CD4-positive, alpha-beta T cell treated with Interleukin-1 beta for 1 hour (primary cell): ENCODE data around the gene DPEP3.

Experiments used
- DNase-seq, 2 donors: peaks; one replicate each; pipeline ENCODE4 v3.0.0-alpha.2; 2020 to 2022

DPEP3 gene

DNA sequence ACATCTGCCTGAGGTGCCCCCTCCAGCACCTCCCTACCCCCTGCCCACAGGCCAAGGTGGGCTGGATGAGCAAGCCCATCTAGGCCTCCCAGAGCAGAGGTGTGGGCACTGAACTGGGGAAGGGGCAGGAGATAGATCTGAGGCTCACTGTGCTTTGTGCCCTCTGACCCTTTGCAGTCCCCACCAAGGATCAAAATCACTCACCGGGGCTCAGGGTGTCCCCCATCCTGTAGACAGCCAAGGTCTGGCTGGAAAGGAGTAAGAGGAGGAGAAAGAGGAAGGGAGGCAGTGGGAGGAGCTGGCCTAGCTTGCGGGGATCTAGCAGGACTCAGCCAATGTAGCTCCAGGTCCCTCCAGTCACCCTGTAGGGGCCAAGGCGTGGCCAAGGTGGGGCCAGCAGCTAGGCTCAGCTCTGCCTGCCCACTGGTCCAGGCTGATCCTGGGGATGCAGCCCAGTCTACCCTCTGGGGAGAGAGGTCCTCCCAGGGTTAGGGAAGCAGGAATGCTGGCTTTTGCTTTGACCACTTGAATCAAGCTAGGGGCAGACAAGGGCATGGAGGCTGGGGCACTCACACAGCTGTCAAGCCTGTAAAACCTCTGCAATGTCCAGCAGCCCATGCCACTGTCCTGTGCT is 13.6 kb downstream of the DPEP3 start:
- DNase-seq, result no peak

DNA sequence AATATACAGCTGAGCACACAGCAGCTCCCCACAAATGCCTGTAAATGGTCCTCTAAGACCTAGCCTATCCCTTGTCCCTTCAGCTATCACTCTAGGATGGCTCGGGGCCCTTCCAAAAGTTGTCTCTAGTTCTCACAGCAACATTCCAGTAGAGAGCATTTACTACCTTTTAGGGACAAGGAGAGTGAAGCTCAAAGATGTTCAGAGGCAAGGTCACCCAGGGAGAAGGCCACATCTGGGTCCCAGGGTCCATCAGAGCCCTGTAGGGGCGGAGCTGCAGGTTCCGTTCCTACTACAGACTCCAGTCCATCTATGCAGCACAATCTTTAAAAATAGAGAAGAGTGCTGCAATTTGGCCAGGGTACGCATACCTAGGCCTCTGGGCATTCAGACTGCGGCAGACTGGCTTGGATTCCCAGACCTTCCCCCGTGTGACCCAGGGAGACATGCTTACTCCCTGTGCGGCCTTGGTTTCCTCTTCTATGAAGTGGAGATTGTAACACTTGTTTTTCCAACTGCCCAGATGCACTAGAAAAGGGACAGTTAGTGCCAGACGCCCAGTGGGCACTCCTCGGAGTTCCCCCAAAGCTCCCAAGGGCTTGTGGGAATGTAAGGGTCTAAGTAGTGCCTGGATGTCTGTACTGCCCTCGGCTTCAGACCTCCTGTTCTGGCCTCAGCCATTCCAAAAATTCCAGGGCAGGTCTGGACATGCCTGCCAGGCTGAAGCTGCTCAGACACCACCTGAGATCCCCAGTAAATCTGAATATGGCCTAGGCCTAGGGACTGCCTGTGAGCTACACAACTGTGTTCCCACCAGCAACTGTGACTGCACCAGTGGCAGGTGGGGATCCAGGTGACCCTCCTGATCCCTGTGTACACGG is 14.4 kb downstream of the DPEP3 start:
- no peak for DNase-seq

DNA sequence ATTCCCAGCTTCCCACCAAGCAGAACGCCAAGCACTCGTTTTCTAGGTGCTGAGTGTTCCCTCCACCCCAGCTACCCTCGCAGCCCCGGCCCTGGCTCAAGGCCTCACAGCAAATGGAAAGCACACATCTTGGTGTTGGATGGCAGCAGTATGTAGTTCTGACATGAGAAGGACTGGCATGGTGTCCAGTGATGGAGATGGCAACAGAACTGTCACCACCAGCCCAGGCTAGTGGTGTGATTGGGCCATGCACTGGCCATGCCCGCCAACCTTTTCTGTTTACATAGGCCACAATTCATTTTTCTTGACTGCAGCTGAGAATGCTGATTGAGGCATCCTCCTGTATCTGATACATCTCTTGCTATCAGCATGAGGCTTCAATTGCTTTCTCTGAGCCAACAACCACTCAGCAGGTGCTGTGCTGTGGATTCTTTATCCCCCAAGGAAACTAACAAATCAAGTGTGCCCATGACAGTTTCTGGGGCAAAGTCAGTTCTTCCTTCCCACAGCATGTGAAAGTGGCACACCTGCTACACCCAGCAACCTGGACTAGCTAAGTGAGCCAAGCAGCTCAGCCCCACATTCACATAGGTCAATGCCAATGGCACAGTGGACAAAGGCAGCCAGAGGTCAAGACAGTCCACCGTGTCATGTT is 15.7 kb downstream of the DPEP3 start:
- no peak for DNase-seq

DNA sequence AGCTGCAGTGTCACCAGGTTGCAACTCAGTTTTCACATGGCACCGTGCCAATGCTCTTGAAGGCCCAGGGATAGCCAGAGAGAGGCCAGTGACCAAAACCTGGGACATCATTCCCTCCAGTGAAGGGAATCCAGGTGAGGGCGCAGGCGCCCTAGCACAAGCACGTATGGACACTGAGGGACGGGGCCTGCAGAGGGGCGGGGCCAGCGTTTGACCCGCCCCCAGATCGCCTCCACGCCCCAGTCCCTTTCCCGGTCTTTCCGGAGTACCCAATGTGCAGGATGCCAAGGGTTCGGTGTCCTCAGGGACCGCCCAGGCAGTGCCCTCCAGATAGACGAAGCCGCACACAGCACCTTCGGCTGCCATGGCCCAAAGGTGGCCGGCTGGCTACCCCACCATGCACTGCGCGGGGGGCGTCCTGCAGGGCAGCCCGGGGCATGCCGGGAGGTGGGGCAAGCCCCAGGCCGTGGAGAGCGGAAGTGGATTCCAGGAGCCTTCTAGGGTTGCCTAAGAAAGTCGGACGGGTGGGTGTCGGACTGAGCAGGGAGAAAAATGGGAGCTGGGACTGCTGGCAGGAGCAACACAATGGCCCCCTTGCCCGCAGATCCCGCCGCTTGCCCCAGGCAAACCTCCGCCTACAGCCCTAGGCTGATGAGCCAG is 16.5 kb downstream of the DPEP3 start:
- DNase-seq, result no peak

DNA sequence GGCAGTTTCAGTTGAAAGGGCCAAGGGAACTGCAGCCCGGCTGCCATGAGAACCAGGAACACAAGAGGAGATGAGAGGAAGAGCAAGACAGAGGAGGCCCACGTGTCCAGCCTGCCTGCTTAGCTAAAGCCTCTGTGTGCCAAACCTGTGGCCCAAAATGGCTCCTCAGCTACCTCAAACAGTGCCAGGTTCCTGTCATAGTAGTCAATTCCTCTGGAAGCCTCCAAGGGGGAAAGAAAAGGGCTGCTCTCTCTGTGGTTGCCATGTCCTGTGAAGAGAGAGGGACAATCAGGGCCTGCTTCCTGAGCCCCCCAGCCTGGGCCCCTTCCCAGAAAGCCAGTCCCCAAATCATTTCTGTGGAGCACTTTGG is 17.0 kb downstream of the DPEP3 start:
- no peak for DNase-seq

DNA sequence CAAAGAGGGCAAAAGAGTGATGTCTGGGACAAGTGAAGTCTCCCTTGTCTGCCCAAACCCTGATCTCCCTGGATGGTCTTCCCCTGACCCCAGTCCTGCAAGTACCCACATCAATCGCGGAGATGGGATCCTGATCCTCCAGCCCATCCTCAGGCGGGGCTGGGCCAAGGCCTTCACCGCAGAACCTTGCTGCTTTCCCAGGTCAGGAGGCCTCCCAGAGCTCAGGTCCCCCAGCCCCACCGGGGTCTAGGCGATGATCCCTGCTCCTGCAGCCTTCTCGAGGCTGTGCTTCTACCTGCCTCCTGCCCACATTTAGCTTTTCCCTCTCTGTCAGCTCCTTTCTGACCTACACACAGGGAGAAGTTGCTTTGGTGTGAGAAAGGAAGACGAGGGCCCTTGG is 18.2 kb downstream of the DPEP3 start:
- no peak for DNase-seq

DNA sequence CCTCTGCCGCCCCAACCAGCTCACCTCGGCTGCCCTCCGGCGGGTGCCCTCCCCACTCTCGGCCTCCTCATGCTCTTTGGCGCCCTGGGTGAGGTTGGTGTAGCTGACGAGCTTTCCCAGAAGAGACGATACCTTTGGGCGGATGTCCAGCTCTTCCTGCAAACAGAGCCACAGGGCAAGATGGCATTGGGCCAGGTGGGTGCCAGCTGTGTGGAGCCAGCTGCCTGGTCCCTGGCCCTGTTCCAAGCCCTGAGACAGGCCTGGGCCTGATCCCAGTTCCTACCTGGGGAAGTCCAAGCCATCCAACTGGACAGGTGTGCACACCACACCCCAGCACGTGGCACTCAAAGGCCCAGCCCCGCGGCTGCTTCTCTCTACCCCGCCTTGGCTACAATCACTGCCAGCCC is 18.7 kb downstream of the DPEP3 start:
- DNase-seq, result no peak

DNA sequence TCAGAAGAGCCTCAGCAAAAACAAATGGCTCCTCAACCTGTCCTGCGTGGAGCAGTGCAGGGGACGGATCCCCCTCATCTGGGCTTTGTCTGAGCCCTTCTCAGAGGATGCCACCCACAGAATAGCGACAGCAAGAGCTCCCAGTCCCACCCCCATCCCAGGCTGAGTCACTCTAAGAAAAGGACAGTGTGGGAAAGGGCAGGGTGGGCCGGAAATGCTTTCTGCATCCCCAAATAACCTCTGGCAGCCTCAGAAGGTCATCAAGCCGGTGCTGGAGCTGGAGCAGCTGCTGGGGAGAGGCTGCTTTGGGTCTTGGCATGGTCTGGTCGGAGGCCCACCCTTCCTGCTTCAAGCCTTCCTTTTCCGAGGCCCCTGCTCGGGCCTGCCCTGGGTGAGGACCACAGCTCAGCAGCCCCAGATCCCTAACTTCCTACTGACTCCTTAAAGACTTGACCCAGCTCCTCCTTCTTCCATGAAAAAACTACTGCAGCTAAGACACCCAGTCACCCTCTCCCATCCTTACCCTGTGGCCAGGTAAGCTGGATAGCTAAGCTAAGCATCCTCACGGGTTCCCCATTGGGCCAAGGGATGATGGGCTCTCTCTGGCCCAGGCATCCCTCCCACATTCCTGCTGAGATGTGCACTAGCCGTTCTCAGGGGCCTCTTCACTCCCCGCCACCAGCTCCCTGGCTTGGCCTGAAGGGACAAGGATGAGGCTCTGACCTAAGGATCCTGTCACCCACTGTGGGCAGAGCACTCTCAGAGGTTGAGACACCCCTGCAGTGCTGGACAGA is 20.6 kb downstream of the DPEP3 start:
- DNase-seq, result no peak

DNA sequence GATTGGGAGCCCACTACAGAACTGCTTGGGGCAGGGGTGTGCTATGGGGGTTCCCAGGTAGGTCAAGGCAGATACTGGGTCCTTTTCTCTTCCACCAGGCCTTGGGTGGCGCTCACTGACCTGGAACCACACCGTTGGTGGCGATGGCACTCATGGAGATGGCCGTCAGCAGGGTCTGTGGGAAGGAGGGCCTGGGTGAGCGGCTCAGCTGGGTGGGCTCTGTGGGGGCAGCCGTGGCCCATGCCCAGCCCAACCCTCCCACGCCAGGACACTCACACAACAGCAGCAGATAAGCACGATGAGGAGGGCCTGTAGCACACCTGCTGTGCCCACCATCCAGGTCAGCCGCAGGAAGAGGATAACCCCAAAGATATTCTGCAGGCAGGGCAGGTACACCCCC is 22.7 kb downstream of the DPEP3 start:
- no peak for DNase-seq

DNA sequence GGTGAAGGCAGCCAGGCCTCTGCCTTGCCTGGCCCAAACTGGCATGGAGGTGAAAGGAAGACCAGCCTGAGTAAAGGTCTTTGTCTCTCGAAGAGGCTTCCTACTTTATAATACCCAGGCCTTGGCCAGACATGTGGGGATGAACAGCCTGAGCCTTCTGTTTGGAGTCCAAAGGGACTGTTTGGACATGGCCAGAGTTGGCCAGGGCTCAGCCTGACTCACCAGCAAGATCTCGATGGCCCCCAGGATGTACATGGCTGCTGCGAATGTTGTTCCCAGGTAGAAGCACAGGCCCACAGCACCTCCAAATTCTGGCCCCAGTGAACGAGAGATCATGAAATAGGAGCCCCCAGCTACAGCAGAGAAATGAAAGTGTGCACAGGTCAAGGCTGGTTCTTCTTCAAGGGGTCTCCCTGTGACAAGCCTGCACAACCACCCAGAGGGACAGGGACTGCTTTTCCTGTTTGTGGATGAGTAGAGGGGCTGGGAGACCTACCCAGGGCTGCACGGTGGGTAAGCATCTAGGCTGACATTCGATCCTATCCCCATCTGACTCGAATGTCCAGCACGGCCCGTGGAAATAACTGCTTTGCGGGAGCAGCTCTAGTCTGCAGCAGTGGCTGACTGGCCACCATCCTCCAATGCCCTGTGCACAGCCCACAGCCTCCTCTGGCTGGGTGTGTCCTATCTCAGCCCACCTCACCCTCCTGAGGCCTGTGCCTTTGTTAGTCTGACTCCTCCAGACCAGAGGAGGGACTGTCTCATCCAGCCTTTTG is 25.7 kb downstream of the DPEP3 start:
- DNase-seq, result no peak

DNA sequence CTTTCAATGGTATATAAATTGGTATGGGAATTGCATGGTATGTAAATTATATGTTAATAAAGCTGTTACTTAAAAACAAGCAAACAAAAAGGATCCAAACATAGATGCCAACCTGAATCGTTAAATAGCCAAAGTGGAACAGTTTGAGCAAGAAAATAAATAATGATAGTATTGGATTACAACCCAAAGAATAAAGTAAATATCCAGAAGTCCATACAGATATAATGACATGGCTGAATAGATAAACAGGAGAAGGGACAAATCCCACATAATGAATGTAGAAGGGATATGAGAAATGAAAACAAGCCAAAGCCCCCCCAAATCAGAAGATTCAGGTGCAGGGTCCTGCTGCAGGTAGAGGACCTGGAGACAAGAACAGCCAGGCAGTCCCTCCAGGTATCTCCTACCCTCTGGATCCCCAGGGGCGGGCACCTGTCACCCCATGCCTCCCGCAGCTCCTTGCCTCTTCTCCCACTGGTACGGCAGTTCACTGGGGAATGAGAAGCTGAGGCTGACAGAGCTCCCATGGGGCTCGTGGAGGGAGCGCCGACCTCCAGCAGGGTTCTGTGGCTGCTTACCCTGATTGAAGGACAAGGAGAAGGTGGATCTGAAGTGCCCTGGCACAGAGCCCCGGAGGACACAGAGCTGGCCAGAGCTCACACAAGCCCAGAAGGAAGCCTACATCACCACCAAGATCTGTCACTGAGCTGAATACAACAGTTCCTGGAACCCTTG is 26.5 kb downstream of the DPEP3 start:
- DNase-seq, result no peak

DNA sequence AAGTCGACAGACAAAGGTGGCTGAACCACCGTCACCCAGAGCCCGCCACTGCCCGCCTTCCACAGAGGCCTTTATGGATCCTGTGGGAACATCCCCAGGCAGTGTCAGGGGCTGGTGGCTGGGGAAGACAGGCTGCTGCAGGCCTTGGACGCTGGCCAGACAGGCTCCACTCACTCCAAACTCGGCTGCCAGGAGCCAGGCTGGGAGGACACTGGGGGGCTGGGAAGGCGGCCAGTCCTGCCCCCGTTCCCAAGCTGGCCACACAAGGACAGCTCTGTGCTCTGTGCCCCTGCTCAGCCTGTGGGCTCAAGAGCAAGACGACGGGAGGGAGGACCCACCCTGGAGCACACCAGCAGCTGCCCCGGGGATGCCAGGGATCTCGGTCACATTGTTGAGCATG is 28.8 kb downstream of the DPEP3 start:
- no peak for DNase-seq

DNA sequence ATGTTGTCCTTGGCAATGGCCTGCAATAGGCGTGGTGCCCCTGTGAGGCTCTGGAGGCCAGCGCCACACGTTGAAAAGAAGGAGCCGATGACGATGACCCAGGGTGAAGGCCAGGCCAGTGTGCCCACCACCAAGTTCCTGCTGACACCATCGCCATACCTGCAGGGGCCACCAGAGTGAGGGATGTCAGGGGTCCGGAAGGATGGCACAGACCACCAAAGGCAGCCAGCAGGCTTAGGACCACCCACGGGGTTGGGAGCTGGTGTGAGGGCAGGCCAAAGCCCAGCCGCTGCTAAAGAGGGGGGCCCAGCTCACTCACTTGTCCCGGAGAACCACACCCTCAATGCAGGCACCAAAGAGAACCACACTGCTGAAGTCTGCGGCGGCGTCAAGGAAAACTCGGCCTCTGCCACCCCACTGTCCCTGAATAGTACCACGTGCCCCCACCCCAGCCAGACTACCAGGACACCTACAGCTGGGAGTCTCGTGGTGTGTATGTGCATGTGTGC is 29.9 kb downstream of the DPEP3 start:
- DNase-seq, result no peak

DNA sequence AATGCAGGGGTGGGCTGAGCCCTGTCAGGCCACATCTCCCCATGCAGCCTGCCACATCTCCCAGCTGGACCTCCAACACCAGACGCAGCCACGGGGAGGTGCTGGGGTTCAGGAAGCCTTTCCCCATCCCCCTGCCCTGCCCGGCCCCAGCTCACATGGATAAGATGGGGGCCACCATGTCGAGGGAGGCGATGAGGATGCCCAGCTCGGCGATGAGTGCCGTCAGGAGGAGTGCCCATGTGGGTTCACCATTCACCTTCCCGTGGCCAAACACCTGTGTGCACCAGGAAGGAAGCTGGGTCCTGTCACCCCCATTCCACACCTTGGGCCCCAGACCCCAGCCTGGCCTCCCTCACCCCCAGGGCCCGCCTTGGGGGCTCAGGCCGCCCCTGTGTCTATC is 30.7 kb downstream of the DPEP3 start:
- no peak for DNase-seq

DNA sequence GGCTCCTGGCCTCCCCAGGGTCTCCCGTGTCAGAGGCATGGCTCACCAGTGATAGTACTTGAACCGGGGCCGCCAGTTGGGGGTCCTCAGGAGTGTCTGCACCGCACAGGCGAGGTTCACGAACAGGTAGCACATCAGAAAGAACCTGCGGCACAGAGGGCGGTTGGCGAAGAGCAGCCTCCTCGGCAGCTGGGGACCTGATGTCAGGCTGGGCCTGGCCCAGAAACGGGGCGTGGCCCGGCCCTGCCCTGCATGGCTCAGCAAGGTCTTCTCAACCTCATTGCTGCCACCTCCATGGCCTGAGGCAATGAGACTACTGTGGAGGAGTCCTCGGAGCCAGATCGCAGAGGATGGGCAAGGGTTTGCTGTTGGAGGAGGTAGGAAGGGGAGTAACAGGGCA is 32.3 kb downstream of the DPEP3 start:
- no peak for DNase-seq

DNA sequence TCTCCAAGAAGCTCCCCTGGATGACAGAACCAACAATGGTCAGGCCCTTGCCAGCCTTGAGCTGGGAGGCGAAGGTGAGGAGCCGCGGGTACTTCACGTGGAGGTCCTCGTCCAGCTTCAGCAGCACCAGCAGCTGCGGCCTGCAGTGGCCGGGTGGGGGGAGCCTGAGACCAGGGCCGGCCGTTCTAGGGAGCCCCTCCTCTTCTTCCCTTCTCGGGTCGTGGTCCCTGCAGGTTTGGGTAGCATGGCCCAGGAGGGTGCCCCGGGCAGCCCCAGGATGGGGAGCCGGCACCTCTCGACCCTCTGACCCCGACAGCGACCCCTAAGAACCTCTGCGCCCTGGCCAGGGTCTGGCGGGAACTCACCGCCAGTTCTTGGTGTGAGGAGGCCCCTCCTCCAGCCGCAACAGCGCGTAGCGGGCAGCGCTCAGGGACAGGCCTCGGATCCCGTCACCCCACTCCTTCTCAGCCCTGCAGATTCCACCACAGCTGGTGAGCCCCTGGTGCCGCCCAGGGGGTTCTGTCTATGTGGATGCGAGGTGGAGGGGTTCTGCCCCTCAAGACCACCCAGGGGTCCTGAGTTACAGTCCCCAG is 33.2 kb downstream of the DPEP3 start:
- no peak for DNase-seq

DNA sequence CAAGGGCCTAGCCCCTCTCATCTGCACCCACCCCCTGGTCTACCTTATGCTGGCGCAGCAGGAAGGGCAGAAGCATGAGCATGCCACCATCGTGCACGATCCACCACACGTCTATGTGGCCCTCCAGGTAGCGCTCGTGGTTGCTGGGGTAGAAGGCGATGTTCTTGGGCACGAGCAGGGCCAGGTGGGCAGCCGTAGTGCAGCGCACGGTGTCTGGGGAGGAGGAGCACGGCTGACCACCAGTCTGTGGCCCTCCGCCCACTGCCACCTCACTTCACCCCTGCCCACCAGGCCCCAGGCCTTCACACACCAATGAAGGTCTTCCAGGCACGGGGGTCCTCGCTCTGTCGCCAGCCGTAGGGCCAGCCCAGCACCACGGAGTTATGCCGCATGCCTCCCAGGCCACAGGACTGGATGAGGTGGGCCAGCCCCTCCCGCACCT is 34.1 kb downstream of the DPEP3 start:
- no peak for DNase-seq

DNA sequence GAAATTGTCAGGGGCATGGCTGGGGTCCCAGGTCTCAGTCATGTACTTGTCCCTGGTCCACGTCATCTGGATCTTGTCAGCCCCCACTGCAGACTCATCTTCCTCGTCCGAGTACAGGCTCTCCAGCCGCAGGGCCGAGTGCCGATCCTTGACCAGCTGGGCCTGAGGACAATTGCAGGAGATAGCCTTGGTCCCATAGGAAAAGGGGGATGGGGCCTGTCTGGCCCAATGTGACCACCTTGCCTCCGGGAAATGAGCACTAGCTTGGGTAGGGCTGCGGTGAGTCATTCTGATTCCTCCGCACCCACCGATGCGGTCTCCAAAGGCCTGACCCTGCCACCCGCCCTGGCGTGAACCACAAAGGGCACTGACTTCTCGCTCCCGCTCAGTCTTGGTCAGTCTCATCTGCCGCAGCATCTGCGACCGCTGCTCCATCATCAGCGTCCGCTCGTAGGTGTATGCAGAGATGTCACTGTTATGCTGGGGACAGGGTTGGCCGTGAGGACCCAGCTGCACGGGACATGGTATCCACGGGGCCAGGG is 34.8 kb downstream of the DPEP3 start:
- no peak for DNase-seq

DNA sequence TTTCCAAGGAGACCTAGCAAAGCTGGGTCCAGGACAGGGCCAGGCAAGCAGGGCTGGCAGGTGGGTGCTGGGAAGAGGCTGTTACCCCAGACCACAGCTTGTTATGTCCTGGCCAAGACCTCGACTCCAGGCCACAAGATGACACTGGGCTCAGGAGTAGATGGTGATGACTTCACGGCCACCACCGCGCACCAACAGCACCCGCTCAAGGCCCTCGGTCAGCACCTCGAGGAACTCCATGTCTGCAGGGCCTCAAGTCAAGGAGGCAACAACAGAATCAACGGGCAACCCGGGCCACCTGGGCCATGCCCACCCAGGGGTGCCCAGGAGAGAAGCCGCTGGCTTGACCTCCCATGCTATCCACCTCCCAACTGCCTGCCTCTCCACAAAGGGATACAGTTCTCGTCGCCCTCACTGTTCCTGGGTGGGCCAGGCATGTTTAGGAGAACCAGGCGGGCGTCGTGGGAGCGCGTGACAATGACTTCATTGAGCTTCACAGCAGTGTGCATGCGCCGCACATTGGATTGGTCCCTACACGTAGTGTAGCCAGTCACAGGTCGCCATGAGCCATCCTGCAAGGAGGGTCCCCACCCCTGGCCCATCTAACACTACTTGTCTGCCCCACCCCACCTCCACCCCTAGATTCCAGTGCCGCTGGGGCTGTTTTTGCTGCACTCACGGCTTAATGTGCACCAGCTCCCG is 35.5 kb downstream of the DPEP3 start:
- no peak for DNase-seq
